CD4-positive, alpha-beta T cell treated with Interferon alpha-2 for 1 hour (primary cell): ENCODE results near the gene CYP26A1.

Experiments used
- DNase-seq, 2 donors: peaks; one replicate each; pipeline ENCODE4 v3.0.0-alpha.2; 2020 to 2022

CYP26A1 gene, protein sequence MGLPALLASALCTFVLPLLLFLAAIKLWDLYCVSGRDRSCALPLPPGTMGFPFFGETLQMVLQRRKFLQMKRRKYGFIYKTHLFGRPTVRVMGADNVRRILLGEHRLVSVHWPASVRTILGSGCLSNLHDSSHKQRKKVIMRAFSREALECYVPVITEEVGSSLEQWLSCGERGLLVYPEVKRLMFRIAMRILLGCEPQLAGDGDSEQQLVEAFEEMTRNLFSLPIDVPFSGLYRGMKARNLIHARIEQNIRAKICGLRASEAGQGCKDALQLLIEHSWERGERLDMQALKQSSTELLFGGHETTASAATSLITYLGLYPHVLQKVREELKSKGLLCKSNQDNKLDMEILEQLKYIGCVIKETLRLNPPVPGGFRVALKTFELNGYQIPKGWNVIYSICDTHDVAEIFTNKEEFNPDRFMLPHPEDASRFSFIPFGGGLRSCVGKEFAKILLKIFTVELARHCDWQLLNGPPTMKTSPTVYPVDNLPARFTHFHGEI

DNA sequence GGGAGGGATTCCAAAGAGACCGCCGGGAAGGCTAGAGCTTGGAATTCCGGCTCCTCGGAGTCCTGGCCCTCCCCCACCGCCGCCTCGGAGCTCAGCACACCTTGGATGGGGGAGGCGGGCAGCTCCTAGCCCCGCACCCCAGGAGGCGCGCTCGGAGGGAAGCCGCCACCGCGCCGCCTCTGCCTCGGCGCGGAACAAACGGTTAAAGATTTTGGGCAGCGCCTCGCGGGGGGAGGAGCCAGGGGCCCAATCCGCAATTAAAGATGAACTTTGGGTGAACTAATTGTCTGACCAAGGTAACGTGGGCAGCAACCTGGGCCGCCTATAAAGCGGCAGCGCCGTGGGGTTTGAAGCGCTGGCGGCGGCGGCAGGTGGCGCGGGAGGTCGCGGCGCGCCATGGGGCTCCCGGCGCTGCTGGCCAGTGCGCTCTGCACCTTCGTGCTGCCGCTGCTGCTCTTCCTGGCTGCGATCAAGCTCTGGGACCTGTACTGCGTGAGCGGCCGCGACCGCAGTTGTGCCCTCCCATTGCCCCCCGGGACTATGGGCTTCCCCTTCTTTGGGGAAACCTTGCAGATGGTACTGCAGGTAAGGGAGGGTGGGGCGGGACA is at the start of gene CYP26A1:
CYP26A1 (plus strand) TSS at position 355 of the 608 bp plus-strand sequence; CDS start at position 397, 42 bp downstream.
- no peak for DNase-seq

DNA sequence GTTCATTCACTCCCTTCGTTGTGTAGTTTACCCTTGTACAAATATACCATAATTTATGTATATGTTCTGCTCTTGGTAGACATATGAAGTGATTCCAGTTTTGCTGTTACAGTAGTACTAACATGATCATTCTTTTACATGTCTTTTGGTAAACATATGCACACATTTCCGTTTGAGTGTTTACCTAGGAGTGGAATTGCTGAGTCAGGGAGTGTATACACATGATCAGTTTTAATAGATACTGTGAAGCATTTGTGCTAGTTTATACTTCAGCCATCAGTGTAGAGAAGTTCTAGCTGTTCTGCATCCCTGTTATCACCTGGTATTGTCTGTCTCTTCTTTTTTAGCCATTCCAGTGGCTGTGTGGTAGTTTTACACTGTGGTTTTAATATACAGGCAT is 47.6 kb upstream of the CYP26A1 start:
- no peak for DNase-seq

DNA sequence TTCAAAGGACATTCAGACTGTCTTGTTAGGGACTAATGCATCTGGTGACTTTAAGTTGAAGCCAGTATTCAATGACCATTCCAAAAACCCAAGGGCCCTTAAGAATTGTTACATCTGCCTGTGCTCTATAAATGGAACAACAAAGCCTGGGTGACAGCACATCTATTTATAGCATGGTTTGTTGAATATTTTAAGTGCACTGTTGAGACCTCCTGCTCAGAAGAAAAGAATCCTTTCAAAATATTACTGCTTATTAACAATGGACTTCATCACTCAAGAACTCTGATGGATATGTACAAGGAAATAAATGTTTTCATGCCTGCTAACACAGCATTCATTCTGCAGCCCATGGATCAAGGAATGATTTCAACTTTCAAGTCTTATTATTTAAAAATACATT is 46.2 kb upstream of the CYP26A1 start:
- no peak for DNase-seq

DNA sequence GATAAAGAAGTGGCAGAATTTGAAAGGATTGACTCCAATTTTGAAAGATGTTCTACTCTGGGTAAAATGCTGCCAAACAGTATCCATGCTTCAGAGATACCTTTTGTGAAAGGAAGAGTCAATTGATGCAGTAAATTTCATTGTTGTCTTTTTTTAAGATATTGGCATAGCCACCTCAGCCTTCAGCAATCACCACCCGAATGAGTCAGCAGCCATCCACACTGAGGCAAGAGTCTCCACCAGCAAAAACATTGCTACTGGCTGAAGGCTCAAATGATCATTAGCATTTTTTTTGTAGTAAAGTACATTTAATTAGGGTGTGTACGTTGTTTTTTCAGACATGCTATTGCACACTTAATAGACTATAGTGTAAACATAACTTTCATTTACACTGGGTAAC is 44.8 kb upstream of the CYP26A1 start:
- no peak for DNase-seq

DNA sequence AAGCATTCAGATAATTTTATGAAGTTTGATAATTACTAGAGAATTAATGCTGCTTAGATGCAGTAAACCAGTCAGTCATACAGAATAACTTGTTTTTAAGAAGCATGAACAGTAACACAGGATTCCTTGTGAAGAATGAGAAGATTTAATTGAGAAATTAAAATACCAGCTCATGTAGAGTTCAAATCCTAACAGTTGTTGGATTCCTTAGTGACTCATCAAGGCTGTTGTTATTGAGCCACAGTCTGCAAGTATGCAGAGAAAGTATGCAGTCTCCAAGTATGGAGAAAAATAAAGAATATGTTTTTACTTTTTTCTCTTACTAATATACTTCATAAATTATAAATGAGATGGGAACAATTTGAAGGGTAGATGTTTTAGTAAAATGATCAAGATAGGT is 43.3 kb upstream of the CYP26A1 start:
- no peak for DNase-seq

DNA sequence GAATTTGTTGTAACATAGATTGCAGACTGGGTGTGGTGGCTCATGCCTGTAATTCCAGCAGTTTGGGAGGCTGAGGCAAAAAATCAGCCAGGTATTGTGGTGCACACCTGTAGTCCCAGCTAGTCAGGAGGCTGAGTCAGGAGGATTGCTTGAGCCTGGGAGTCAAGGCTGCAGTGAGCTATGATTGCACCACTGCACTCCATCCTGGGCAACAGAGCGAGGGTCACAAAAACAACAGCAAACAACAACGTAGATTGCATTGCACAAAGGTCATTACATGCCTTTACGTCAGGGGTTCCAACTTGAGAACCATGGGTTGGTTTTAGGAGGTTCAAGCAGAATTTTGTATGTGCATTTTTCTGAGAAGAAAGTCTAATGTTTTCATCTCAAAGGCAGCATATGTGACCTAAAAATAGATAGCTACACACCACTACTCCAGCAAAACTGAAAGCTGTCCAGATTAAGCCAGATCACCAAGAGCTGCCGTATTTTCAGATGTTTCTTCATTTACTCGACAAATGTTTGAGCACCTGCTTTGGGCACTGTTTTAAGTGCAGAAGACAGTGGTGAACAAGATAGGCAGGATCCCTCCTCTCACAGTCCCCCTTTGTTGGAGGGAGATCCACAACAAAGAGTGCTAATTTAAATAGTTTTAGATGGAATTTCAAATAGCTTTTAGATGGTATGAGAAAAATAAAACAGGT is 41.4 kb upstream of the CYP26A1 start:
- no peak for DNase-seq

DNA sequence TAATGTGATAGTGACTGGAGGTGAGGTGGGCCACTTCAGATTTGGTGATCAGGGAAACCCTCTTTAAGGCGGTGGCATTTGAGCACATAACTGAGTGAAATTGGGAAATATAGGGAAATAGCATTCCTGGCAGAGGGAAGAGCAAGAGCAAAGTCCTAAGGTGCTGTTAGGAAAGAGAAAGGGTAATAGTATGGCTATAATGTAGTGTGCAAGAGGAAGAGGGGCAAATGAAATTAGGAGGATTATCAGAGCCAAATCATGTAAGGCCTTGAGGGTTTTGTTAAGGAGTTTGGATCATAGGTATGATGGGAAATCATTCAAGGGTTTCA is 40.9 kb upstream of the CYP26A1 start:
- DNase-seq: no peak

DNA sequence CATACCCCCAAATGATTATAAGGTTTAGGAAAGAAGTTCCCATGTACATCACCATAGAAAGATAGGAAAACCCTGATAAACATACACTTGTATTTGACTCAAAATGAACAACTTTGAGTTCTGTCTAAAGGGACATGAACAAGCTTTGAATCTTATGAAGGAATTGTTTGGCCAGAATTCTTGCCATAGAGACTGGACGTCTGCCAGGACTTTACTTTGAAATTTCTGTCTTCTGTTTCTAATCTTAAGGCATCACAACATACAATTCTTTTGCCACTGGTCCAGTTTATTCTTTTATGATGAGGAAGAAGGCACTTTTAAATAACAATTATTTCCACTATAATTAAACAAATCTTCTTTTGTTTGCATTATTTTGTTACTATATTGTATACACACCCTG is 39.3 kb upstream of the CYP26A1 start:
- no peak for DNase-seq

DNA sequence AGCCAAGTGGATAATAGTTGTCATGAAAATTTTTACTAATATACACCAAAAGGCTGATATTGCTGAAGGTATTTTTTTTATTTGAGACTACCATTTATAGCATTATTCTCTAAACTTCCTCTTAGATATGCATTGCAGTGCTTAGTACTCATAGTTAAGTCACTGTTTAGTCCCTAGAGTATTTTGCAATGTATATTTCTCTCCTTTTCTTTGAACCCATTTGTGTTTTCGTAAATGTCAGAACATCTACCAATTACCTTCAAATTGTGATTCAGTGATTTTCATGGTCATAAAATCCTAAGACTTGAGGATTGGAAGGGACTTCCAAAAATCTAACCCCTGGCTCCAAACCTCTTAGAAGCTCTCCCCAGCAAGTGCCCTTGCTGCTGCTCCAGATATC is 34.6 kb upstream of the CYP26A1 start:
- DNase-seq: no peak

DNA sequence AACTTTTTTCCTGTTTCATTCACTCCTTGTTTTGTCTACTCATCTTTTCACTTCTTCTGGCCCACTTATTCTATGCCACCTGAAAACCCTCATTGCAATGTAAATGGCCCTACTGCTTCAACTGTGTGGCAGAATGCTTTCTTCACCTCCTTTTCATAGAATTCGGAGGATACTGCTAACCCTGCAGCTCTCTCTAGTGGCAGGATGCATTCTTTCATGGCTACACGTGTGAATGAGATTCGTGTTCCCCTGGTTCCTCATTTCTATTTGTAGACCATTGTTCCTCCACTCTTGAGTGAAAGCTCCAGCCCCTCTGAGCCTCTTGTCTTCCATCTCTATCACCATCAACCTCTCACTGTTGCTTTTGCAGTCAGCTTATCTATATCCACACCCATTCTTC is 34.0 kb upstream of the CYP26A1 start:
- peak in 1 of 2 donors; percentile 13 for DNase-seq

DNA sequence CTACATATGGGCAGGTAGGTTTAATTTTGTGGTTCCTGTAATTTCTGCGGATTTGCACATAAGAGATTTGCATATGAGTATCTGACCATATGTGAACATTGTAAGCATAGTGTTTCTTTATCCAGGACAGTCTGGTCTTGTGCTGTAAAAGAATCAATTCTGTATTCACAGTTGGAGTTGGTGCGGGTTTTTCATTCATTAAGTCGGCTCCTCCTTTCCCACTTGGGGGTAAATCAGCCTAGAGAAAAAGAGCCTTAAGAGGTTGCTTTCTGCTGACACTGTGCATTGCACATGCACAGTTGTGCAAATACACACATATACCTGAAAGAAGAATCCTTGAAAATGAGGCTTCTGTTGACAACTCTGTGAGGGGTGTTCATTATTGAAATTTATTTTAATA is 19.2 kb upstream of the CYP26A1 start:
- DNase-seq: no peak

DNA sequence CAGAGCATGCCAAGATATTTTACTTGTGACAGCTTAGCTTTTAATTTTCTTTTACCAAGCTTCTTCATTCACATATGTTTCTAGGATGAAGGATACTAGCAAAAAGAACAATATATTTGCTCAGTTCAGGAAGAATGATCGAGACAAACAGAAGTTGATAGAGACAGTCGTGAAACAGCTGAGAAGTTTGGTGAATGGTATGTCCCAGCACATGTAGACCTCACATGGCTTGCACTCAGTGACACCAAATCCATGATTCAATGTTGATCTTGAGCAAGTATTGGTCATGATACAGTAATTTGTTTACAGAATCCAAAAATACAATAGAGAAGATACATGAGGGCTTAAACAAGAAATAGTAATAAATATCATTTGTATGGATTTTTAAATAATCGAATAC is 15.6 kb upstream of the CYP26A1 start:
- DNase-seq: no peak

DNA sequence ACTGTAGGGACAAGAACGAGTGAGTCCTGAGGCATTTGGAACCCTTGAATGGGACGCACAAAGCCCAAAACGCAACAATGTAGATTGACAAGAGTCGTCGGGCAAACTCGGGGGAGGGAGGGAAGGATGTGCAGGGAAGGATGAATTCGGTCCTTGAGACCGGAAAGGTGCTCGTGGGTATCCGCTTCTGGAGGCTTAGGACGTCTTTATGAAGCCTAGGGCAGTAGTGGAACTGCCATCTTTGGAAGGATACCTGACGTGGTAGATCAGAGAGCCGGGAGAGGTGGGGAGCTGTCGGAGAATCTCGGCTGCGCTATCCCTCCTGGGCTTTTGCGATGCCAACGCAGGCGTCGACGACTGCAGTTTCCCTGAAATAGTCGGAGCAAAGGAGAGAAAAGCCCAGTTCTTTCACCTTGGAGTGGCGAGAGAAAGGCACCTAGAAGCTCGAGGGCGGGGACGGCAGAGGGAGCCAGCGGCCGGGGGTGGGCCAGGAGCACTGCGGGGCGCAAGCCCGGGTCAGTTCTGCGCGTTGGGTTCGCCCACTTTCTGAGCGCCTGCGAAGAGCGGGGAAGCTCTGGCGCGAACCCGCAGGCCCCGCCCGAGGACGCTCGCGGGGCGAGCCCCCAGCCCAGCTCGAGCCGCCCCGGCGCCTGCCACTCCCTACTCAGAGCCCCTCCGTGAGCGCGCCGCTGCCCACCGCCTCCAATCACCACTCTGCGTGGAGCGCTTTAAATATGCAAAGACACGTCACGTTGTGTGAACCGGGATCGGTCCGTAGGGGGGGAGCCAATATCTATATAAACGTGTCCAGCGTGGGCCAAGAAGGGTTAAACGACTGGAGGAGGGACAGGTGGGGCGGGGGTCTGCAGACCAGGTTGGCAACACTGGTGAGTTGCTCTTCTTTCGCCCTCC is 13.5 kb upstream of the CYP26A1 start, which contains the start of gene CYP26C1:
CYP26C1 (plus strand) TSS at position 824 of the 912 bp plus-strand sequence. CDS start 466 bp downstream, outside the sequence.
- DNase-seq: no peak

DNA sequence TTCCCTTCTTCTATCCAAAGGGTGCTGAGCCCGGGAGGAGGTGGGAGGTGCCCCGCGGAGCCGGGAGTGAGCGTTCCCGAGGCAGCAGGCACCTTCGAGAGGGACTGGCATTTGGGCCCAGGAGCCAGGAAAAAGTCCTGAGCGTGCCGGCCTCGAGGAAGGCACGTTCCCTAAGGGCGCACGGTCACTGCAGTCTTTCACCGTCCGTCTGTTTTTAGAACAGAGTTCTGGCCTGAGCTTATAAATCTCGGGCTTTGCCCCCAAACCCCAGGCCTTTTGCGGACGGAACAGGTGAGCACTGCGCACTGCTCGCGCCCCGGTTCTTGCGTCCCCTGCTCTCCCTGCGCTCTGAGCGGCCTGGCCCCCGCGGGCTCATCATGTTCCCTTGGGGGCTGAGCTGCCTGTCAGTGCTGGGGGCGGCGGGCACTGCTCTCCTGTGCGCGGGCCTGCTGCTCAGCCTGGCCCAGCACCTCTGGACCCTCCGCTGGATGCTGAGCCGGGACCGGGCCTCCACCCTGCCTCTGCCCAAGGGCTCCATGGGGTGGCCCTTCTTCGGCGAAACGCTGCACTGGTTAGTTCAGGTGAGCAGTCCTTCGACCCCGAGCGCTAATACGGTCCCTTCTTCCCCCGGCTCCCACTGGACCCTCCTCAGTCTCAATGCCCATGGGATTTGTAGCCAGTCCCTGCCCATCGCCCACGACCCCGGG is 12.7 kb upstream of the CYP26A1 start:
- no peak for DNase-seq

DNA sequence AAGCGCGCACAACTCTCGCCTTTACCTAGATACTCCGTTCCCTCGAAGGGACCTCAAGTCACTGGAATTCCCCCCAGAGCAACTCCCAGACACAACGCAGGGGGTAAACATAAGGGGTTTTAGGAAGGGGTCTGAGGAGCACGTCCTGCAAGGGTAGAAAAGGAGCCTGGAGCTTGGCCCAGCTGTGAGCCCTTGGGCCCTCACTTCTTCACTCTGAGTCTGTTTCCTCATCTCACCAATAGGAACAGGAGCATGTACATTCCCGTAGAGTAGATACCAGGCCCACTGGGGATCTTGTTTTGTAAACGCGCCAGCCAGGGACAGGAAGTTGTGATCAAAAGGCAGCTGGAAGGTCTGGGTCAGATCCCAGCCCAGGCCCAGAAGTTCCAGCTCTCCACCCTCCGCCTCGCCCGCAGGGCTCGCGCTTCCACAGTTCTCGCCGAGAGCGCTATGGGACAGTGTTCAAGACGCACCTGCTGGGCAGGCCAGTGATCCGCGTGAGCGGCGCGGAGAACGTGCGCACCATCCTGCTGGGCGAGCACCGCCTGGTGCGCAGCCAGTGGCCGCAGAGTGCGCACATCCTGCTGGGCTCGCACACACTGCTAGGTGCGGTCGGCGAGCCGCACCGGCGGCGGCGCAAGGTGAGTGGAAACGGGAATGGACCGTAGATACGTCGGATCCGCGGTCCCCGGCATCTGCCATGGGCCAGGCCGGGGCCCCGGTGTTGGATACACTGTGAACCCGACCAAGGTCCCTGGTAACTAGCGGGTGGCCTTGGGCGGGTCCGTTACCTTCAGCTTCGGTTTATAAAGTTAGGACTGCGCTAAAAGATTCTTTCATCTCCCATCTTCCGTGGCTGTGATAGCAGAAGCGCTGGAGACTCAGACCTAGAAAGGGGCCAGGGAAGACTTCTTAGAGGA is 11.8 kb upstream of the CYP26A1 start:
- DNase-seq: no peak

DNA sequence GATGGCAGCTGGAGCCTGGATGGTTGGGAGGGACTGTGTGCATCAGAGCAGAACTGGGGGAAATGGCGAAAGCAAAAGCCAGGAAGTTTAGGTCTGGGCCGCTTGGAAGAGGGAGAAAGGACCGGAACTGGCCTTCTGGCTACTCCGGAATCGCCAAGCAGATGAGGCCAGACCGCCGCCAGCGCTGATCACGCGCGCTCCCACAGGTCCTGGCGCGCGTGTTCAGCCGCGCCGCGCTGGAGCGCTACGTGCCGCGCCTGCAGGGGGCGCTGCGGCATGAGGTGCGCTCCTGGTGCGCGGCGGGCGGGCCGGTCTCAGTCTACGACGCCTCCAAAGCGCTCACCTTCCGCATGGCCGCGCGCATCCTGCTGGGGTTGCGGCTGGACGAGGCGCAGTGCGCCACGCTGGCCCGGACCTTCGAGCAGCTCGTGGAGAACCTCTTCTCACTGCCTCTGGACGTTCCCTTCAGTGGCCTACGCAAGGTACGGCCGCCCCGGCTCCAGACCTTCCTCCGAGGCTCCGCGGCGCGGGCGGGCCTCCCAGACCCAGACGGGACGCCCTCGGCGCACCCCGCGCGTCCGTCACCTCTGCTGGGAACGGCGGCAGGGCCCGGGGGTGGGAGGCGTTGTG is 11.1 kb upstream of the CYP26A1 start:
- DNase-seq: peak in 1 of 2 donors; percentile 31

DNA sequence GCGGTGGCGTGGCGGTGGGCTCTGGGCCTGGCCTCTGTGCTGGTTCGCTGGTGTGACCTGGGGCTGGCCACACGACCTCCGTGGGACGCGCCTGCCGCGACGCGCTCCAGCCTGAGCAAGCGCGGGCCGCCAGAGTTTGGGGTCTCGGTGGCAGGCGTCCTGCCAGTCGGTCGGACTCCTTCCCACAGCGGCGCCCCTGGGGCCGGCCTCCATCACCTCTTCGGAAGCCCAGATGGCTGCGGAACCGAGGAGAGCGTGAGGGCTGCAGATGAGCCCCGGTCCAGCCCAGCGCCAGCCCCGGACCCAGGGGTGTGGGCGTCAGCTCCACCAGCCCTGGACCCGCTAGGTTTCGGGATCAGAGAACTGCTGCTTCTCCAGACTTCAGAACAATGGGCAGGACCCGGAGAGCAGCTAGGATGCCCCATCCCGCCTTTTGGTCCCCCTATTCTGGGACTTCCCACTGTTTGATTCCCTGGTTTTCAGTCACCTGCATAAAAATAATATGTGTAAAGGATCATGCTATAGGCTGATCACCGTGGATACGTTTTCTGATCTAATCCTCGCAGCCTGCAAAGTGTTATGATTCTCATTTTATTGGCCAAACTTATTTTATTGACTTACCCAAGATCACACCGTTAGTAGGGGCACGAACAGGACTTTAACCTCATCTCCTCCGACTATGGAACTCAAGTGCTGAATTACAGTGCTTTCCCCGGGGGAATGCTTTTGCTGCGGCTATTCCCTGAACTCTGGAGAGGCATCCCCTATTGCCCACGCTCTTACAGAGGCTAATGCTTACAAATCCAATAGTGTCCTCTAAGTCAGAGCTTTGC is 10.3 kb upstream of the CYP26A1 start:
- no peak for DNase-seq

DNA sequence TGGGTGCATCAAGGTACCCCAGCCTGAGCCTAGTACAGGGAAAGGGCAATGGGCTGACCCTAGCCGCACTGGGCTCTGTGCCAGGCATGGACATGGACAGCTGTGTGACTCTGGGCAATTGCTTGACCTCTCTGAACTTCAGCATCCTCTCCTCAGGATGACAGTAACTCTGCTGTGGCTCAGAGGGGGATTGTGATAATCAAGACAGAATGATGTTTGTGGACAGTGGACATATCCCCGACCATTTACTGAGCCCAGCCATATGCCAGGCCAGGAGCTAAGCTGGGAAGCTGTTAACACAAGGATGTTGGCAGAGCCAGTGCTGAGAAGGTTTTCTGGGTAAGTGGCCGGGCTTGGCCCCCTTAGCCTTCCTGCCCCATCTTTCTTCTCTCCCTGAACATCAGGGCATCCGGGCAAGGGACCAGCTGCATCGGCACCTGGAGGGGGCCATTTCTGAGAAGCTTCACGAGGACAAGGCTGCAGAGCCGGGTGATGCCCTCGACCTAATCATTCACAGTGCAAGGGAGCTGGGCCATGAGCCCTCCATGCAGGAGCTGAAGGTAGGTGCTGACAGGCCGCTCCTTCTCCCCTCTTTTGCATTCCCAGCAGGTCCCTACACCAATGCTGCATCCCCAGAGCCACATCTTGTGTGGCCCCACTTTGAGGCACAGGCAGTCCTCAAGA is 9.6 kb upstream of the CYP26A1 start:
- DNase-seq: no peak
